ENCODE measurements around the gene MAIP1. TPM values are rescaled to one million over a fixed set of nuclear protein-coding genes. Genes with fewer than 3 reads are reported as not detected.

MAIP1 gene
- total RNA-seq, 1 experiment from 2014 or later = 32.3 TPM

DNA sequence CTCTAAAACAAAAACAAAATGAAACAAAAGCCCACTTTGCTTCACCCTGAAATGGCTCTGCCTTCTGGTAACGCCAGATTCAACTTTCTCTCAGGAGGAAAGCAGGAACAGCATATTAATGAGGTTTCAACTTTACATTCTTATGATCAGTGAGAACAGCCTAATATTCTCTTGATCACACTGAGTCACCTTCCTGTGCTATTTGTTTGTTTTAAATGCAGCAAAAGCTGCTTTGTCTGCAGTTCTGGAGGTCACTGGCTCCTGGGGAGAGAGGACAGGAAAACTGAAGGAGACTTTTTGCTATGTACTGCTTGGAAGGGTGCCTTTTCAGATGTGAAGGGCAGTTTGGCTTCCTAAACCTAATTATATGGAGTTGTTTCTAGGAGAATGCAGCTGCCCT, 48.1 kb downstream of the MAIP1 start:
- Histone ChIP-seq H3K9me3 (ENCODE audit: control insufficient read depth, low read depth, low read length) (no peaks in the 10 kb centered on the region), H2BK12ac (ENCODE audit: insufficient read length, low read depth, low read length) (no peak overlapping the region), H4K91ac (ENCODE audit: insufficient read length, low read depth, low read length) (no peak overlapping the region), H3K27me3 (ENCODE audit: insufficient read depth, low read length) (no peaks in the 10 kb centered on the region), H3K23me2 (ENCODE audit: insufficient read length, low read depth, low read length, poor library complexity, severe bottlenecking) (no peaks in the 10 kb centered on the region), H3K18ac (ENCODE audit: insufficient read length, low read depth, low read length) (no peak overlapping the region), H2AK5ac (ENCODE audit: insufficient read length, low read length) (no peak overlapping the region), H3K9ac (ENCODE audit: extremely low read depth, insufficient read length, low read length) (no peak overlapping the region), H2AFZ (ENCODE audit: low read length) (peak overlapping the region; percentile 83), H3K27ac (ENCODE audit: insufficient read length, low read depth, low read length) (peak overlapping the region; percentile 76), H2BK120ac (ENCODE audit: low read depth, low read length, poor library complexity, severe bottlenecking) (no peak overlapping the region), H4K5ac (ENCODE audit: insufficient read length, low read depth, low read length) (no peak overlapping the region), H3K23ac (ENCODE audit: insufficient read length, low read depth, low read length) (no peak overlapping the region), H3K56ac (ENCODE audit: insufficient read length, low read depth, low read length) (no peak overlapping the region), H2BK20ac (ENCODE audit: low read depth, low read length, poor library complexity, severe bottlenecking) (no peak overlapping the region), H3K79me2 (ENCODE audit: insufficient read depth, low read length) (no peaks in the 10 kb centered on the region), H3T11ph (ENCODE audit: low read length) (no peak overlapping the region), H3K4me2 (ENCODE audit: insufficient read depth, insufficient read length, low read length) (no peak overlapping the region), H4K20me1 (ENCODE audit: control insufficient read depth, insufficient read depth, insufficient read length) (no peaks in the 10 kb centered on the region), H3K4ac (ENCODE audit: low read depth, low read length) (no peak overlapping the region), H2BK5ac (ENCODE audit: insufficient read length, low read length) (no peak overlapping the region), H3K79me1 (ENCODE audit: insufficient read depth, low read depth, low read length, poor library complexity, severe bottlenecking) (no peaks in the 10 kb centered on the region), H2BK15ac (ENCODE audit: low read depth, low read length) (no peak overlapping the region), H4K8ac (replicated peaks; ENCODE audit: insufficient read length, low read depth, low read length) (no peak overlapping the region), H3K4me1 (ENCODE audit: insufficient read depth, low read length) (peaks cover 10% of the 10 kb centered on the region; the same call in 1 of the 2 replicates), H3K14ac (ENCODE audit: insufficient read depth, low read length) (no peak overlapping the region)
- no peaks in the 10 kb centered on the region for H3K27me3 Mint-ChIP-seq (ENCODE audit: low read depth)
- WGBS (ENCODE audit: extremely low coverage, insufficient read length, low lambda C conversion rate) = no CpG with 5 or more reads among the region's 1 CpG
- peaks cover 17 to 28% of the 10 kb centered on the region in 2 experiments for H3K4me1 Mint-ChIP-seq
- peaks cover 4 to 6% (median 5%) of the 10 kb centered on the region in 3 experiments; a peak in 5 of 7 replicates for H3K36me3 Mint-ChIP-seq (ENCODE audit: insufficient read depth in 1 of 3, low read depth in 3 of 3)
- H3K4me3 Mint-ChIP-seq = no peak overlapping the region
- peak overlapping the region; percentile 55 to 91 (median 90) for H3K27ac Mint-ChIP-seq
- no peak for DNase-seq
- TF ChIP-seq, protein P1, sequence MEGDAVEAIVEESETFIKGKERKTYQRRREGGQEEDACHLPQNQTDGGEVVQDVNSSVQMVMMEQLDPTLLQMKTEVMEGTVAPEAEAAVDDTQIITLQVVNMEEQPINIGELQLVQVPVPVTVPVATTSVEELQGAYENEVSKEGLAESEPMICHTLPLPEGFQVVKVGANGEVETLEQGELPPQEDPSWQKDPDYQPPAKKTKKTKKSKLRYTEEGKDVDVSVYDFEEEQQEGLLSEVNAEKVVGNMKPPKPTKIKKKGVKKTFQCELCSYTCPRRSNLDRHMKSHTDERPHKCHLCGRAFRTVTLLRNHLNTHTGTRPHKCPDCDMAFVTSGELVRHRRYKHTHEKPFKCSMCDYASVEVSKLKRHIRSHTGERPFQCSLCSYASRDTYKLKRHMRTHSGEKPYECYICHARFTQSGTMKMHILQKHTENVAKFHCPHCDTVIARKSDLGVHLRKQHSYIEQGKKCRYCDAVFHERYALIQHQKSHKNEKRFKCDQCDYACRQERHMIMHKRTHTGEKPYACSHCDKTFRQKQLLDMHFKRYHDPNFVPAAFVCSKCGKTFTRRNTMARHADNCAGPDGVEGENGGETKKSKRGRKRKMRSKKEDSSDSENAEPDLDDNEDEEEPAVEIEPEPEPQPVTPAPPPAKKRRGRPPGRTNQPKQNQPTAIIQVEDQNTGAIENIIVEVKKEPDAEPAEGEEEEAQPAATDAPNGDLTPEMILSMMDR (conservative IDR thresholded peaks at IDR 0.05) = no peak
- peaks cover 0 to 5% of the 10 kb centered on the region in 2 experiments; a peak in 2 of 5 replicates for H3K9me3 Mint-ChIP-seq
